ENCODE data around the gene PEMT. TPM values are rescaled to one million over a fixed set of nuclear protein-coding genes. Genes with fewer than 3 reads are reported as not detected.

The PEMT gene
- total and polyA plus RNA-seq, 2 donors from 2014 or later: 36.8 to 52.1 TPM

DNA sequence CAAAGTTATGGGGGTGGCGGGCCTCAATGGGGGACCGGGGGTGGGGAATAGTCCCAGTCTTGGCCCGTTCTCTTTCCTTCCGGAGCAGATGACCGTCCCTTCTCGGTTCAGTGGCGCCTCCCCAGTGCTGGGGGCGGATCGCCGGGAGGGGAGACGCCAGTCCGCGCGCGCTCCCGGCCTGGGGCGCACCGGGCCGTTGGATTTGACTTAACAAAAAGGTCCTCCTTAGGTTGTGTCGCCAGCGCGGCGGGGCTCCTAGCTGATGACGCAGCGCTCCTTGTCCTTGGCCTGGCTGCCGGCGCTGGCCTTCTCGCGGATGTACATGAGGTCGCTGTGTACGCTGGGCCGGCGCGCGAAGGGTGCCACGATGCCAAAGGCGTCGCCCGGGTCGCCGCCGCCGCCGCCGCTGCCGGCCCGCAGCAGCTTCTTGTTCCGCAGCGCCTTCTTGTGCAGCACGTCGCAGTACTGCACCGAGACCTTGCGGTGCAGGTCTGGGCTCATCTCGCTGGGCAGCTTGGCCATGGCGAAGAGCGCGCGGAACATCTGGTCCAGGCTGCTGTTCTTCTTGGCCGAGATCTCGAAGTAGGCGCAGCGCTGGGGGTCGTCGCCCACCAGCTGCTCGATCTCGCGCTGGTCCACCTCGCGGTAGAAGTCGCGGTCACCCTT is 96.5 kb downstream of the PEMT start:
- TF ChIP-seq, protein P1, sequence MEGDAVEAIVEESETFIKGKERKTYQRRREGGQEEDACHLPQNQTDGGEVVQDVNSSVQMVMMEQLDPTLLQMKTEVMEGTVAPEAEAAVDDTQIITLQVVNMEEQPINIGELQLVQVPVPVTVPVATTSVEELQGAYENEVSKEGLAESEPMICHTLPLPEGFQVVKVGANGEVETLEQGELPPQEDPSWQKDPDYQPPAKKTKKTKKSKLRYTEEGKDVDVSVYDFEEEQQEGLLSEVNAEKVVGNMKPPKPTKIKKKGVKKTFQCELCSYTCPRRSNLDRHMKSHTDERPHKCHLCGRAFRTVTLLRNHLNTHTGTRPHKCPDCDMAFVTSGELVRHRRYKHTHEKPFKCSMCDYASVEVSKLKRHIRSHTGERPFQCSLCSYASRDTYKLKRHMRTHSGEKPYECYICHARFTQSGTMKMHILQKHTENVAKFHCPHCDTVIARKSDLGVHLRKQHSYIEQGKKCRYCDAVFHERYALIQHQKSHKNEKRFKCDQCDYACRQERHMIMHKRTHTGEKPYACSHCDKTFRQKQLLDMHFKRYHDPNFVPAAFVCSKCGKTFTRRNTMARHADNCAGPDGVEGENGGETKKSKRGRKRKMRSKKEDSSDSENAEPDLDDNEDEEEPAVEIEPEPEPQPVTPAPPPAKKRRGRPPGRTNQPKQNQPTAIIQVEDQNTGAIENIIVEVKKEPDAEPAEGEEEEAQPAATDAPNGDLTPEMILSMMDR (IDR thresholded peaks at IDR 0.05; ENCODE audit: borderline replicate concordance, extremely low read depth, insufficient read depth): no peak
- FAIRE-seq (no peak), DNase-seq (peak; percentile 64 to 86 (median 77))
- Histone ChIP-seq H3K9me3 (ENCODE audit: control insufficient read depth in 2 of 3, insufficient read depth in 1 of 3, low read length in 3 of 3) (no peaks in the 10 kb centered on the region), H3K4me3 (ENCODE audit: low read length in 3 of 3) (peak overlapping the region; percentile 39 to 77 (median 74)), H3K36me3 (ENCODE audit: control insufficient read depth in 2 of 3, insufficient read depth in 3 of 3, low read length in 3 of 3) (peaks cover 0 to 5% (median 5%) of the 10 kb centered on the region in 3 donors), H3K27ac (ENCODE audit: low read depth in 2 of 2, low read length in 2 of 2) (peak overlapping the region; percentile 90 to 94), H3K9ac (ENCODE audit: low read length in 3 of 3) (peak overlapping the region in 2 of 3 donors; percentile 61 to 96), H3K27me3 (ENCODE audit: control insufficient read depth, insufficient read depth, low read length) (no peaks in the 10 kb centered on the region), H3K4me1 (ENCODE audit: control insufficient read depth in 2 of 3, insufficient read depth in 2 of 3, low read depth in 1 of 3, low read length in 3 of 3) (peaks cover 0 to 9% (median 0%) of the 10 kb centered on the region in 3 donors)
- intact Hi-C loops (cut with DNase I): no loop called here

DNA sequence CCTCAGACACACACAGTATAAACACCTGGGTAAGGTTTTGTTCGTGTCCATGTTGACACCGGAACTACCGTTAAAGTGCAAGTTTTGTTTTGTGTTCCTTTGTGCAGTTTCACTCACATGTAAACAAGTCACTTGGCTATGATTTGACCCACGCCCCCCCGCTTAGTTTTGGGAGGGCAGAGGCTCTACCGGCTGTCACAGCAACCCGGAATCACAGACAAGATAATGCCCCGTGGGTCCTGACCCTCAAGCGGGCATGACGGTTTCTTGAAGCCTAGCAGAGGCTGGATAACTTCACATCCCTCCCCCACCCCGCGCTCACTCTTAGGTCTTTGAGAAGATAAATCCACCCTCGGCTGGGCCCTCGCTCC is 97.0 kb downstream of the PEMT start:
- TF ChIP-seq, protein P1 (IDR thresholded peaks at IDR 0.05; ENCODE audit: borderline replicate concordance, extremely low read depth, insufficient read depth): no peak
- Histone ChIP-seq H3K4me1 (ENCODE audit: control insufficient read depth in 2 of 3, insufficient read depth in 2 of 3, low read depth in 1 of 3, low read length in 3 of 3) (peaks cover 0 to 6% (median 0%) of the 10 kb centered on the region in 3 donors), H3K27ac (ENCODE audit: low read depth in 2 of 2, low read length in 2 of 2) (peak overlapping the region; percentile 90 to 94), H3K9ac (ENCODE audit: low read length in 3 of 3) (peak overlapping the region in 2 of 3 donors; percentile 76 to 96), H3K36me3 (ENCODE audit: control insufficient read depth in 2 of 3, insufficient read depth in 3 of 3, low read length in 3 of 3) (peaks cover 0 to 8% (median 5%) of the 10 kb centered on the region in 3 donors), H3K9me3 (ENCODE audit: control insufficient read depth in 2 of 3, insufficient read depth in 1 of 3, low read length in 3 of 3) (no peaks in the 10 kb centered on the region), H3K27me3 (ENCODE audit: control insufficient read depth, insufficient read depth, low read length) (no peaks in the 10 kb centered on the region), H3K4me3 (ENCODE audit: low read length in 3 of 3) (peak overlapping the region in 2 of 3 donors; percentile 64 to 77)
- FAIRE-seq: no peak
- intact Hi-C loops (cut with DNase I): no loop called here
- peak in 1 of 5 donors; percentile 43 for DNase-seq

- intact Hi-C loops (cut with DNase I): no loop called here
- Histone ChIP-seq H3K27me3 (ENCODE audit: control insufficient read depth, insufficient read depth, low read length) (no peaks in the 10 kb centered on the region), H3K9me3 (ENCODE audit: control insufficient read depth in 2 of 3, insufficient read depth in 1 of 3, low read length in 3 of 3) (no peaks in the 10 kb centered on the region), H3K9ac (ENCODE audit: low read length in 3 of 3) (peak overlapping the region in 1 of 3 donors; percentile 51), H3K4me3 (ENCODE audit: low read length in 3 of 3) (peak overlapping the region in 2 of 3 donors; percentile 33 to 77), H3K36me3 (ENCODE audit: control insufficient read depth in 2 of 3, insufficient read depth in 3 of 3, low read length in 3 of 3) (peaks cover 0 to 8% (median 6%) of the 10 kb centered on the region in 3 donors), H3K4me1 (ENCODE audit: control insufficient read depth in 2 of 3, insufficient read depth in 2 of 3, low read depth in 1 of 3, low read length in 3 of 3) (peaks cover 0 to 6% (median 0%) of the 10 kb centered on the region in 3 donors), H3K27ac (ENCODE audit: low read depth in 2 of 2, low read length in 2 of 2) (peak overlapping the region; percentile 51 to 71)
- FAIRE-seq (no peak), DNase-seq (no peak)
- TF ChIP-seq, protein P1 (IDR thresholded peaks at IDR 0.05; ENCODE audit: borderline replicate concordance, extremely low read depth, insufficient read depth): no peak
Observed at GRCh38 chr17:17493986-17494466, 97.5 kb downstream of the PEMT start.

Measured in kidney (tissue), 14 donors.